ENCODE data around the gene FAM50B.

GRCh38 chr6:3891883-3892282 is 42.7 kb downstream of the FAM50B start:
- TF ChIP-seq CTCF (IDR thresholded peaks at IDR 0.05) (no peak), POLR2A (IDR thresholded peaks at IDR 0.05) (no peak)
